Ishikawa (cell line): ENCODE results near the gene EDIL3.

Experiments used
- CEBPB ChIP-seq: IDR thresholded peaks from 2 replicates; pipeline ENCODE4 v1.6.1; 2012
- CREB1 ChIP-seq: IDR thresholded peaks from 2 replicates; pipeline ENCODE4 v1.6.1; 2012; ENCODE audit warnings: low read depth
- EGR1 ChIP-seq: IDR thresholded peaks from 2 replicates; pipeline ENCODE4 v1.6.1; 2012
- EP300 ChIP-seq: IDR thresholded peaks from 2 replicates; pipeline ENCODE4 v1.6.1; 2012; ENCODE audit warnings: borderline replicate concordance
- FOXM1 ChIP-seq: IDR thresholded peaks from 2 replicates; pipeline ENCODE4 v1.6.1; 2012; ENCODE audit warnings: low read depth, borderline replicate concordance
- NFIC ChIP-seq: IDR thresholded peaks from 2 replicates; pipeline ENCODE4 v1.6.1; 2012
- RAD21 ChIP-seq: IDR thresholded peaks from 2 replicates; pipeline ENCODE4 v1.6.1; 2012; ENCODE audit warnings: low read depth
- TAF1 ChIP-seq: IDR thresholded peaks from 2 replicates; pipeline ENCODE4 v1.6.1; 2012; ENCODE audit warnings: low read depth, mild to moderate bottlenecking
- TCF12 ChIP-seq: IDR thresholded peaks from 2 replicates; pipeline ENCODE4 v1.6.1; 2012; ENCODE audit warnings: low read depth
- TEAD4 ChIP-seq: IDR thresholded peaks from 2 replicates; pipeline ENCODE4 v1.6.1; 2012
- YY1 ChIP-seq: IDR thresholded peaks from 2 replicates; pipeline ENCODE4 v1.6.1; 2012; ENCODE audit warnings: low read depth
- ZBTB7A ChIP-seq: IDR thresholded peaks from 2 replicates; pipeline ENCODE4 v1.6.1; 2012; ENCODE audit warnings: low read depth
- TF ChIP-seq, protein P1 (sequence below): IDR thresholded peaks from 2 replicates; pipeline ENCODE4 v1.6.1; 2012; ENCODE audit warnings: low read depth, mild to moderate bottlenecking
- TF ChIP-seq, protein P2 (sequence below): IDR thresholded peaks from 2 replicates; pipeline ENCODE4 v1.6.1; 2012
- TF ChIP-seq, protein P3 (sequence below): IDR thresholded peaks from 2 replicates; pipeline ENCODE4 v1.6.1; 2012

The EDIL3 gene

DNA sequence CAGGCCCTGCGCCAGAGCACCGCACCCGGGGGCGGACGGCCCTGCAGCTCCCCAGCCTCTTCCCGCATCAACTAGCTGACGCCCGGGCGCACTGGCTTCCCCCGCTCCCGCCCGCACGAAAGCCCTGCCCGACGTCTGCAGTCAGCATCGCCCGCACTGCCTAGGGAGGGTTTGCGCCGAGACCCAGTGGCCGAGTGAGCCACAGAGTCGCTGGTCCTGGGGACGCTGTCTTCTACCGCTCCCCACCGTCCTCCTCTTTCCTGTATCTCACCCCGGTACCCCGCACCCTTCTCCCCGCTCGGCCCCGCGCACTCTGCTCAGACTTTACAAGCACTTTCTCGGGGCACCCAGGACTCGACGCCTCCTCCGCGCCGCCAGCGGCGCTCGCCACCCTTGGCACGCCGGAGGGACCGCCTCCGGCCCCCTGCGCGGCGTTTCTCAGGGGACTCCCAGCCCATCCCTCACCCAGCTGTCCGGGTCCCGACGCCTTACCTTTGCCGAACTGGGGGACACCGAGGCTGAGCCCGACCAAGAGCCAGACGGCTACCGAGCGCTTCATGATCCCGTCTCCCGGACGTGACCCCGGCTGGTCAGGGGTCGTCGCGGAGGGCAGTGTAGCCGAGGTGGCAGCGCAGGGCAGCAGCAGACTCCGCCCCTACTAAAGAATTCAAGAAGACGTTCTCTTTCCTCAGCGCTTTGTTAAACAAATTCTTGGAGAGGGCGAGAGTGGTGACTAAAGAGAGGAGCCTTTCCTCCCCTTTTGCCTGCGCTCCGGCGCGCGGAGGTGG, 670 bp downstream of the EDIL3 start:
- TF ChIP-seq EP300 (no peak), RAD21 (no peak), FOXM1 (no peak), CREB1 (no peak), NFIC (no peak), TCF12 (no peak), EGR1 (no peak), YY1 (no peak), CEBPB (no peak), TEAD4 (no peak), TAF1 (no peak), ZBTB7A (no peak)
- TF ChIP-seq, protein P1, sequence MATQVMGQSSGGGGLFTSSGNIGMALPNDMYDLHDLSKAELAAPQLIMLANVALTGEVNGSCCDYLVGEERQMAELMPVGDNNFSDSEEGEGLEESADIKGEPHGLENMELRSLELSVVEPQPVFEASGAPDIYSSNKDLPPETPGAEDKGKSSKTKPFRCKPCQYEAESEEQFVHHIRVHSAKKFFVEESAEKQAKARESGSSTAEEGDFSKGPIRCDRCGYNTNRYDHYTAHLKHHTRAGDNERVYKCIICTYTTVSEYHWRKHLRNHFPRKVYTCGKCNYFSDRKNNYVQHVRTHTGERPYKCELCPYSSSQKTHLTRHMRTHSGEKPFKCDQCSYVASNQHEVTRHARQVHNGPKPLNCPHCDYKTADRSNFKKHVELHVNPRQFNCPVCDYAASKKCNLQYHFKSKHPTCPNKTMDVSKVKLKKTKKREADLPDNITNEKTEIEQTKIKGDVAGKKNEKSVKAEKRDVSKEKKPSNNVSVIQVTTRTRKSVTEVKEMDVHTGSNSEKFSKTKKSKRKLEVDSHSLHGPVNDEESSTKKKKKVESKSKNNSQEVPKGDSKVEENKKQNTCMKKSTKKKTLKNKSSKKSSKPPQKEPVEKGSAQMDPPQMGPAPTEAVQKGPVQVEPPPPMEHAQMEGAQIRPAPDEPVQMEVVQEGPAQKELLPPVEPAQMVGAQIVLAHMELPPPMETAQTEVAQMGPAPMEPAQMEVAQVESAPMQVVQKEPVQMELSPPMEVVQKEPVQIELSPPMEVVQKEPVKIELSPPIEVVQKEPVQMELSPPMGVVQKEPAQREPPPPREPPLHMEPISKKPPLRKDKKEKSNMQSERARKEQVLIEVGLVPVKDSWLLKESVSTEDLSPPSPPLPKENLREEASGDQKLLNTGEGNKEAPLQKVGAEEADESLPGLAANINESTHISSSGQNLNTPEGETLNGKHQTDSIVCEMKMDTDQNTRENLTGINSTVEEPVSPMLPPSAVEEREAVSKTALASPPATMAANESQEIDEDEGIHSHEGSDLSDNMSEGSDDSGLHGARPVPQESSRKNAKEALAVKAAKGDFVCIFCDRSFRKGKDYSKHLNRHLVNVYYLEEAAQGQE = no peak
- TF ChIP-seq, protein P2, sequence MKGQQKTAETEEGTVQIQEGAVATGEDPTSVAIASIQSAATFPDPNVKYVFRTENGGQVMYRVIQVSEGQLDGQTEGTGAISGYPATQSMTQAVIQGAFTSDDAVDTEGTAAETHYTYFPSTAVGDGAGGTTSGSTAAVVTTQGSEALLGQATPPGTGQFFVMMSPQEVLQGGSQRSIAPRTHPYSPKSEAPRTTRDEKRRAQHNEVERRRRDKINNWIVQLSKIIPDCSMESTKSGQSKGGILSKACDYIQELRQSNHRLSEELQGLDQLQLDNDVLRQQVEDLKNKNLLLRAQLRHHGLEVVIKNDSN = no peak
- TF ChIP-seq, protein P3, sequence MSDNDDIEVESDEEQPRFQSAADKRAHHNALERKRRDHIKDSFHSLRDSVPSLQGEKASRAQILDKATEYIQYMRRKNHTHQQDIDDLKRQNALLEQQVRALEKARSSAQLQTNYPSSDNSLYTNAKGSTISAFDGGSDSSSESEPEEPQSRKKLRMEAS = no peak

DNA sequence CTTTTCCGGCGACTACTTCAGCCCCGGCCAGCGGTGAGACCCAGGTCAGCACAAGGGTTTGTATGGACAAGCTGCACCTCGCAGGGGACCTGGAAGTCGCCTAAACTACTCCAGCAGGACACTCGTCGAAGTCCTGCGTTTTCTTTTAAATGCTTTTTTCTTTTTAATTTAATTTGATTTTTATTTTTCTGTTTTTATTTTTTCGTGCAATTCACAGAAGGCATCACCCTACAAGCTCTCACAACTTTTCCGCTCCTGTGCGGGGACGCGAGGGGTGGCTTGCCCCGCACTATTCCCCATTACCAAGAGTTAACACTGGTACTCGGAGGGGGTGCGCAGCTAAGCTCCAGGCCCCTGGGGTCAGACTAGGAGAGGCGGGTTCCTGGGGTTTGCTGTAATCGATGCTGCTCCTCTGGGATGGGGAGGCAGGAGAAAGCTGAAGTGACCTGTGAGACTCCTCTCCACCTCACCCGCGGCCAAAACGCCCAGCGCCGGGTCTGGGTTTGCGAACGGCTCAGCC, 1.3 kb downstream of the EDIL3 start:
- TF ChIP-seq RAD21 (no peak), EP300 (no peak), NFIC (no peak), YY1 (no peak)
- TF ChIP-seq, protein P3 = no peak

DNA sequence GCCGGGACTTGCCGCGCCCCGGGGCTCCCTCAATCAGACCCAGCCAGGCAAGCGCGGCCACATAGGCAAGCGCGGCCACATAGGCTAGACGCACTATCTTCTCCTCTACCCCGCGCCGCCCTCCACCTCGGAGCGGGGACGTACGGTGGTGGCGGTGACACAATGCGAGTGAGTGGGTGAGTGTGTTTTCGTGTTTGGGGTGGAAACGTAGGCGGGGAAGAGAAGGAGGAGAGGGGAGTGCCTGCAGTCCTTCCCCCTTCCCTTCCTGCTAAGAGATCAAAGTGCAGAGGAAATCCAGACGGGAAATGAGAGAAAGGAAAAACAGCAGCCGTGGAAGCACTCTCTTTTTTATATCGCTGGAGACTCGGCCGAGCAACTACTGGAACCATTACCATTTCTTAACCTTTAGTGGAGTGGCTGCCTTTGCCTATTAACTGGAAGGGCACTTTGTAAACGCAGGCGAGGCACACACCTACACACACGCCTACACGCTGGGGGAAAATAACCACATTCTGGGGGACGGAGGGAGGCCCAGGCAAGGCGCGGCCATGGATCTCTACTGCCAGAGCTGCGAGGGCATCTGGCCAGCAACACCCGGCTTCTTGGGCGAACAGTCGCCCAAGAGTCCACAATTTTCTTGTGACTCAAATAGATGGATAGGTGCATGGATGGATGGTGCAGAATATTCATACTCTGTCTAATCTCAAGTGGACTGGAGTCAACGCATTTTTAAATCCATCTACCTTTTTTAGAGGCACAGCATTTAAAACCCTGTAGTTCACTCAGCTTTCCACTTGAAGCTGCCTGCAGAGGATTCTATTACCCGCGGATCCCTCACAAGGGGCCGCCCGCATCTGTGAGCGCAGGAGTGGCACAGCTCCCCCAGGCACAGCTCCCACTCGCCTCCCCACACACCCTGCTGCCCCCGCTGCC, 2.1 kb downstream of the EDIL3 start:
- TF ChIP-seq TCF12 (no peak), FOXM1 (no peak), CREB1 (no peak), CEBPB (no peak), RAD21 (no peak), TEAD4 (no peak), NFIC (no peak), YY1 (no peak), EGR1 (no peak), EP300 (no peak), TAF1 (no peak), ZBTB7A (no peak)
- TF ChIP-seq, protein P1 = no peak
- TF ChIP-seq, protein P2 = no peak
- TF ChIP-seq, protein P3 = no peak

DNA sequence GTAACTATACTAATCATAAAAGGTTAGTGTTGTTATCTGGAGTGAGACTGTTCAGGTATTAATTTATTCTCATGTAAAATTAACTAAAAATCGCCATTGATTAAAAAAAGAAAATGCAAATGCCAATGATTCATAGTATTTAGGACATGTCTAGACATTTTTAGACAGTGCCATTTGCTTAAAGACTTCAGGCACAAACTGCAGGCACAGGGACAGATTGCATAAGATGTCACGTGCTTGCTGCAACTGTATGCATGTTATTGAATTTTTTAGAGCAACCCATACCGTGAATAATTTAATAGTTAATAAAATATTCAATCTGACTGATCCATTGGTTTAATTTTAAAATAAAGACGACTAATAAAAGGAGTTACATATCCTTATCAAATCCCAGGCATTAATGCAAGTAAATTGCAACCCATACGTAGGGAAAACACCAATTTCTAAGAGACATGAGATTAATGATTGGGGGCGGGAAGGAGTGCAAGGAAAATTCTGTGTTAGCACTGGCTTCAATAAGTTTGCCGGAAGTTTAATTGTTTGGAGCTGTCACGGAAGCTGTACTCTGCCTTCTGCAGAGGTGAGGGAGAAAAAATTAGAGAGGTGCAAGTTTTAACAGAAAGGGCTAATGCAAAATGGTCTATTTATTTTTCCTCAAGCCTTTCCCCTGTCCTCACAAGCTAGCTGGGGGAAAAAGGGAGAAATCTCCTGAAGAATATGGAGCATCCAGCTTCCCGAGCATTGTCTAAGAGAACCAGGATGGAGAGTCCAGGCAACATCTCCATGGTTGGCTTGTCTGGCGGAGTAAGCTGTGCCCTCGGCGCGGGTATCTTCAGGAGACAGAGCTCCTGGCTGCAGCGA, 2.9 kb downstream of the EDIL3 start:
- TF ChIP-seq, protein P3 = no peak
- TF ChIP-seq, protein P1 = no peak
- TF ChIP-seq TEAD4 = no peak
- no peak for TF ChIP-seq ZBTB7A
- TF ChIP-seq FOXM1 = no peak
- no peak for TF ChIP-seq TCF12
- TF ChIP-seq CREB1 = no peak
- TF ChIP-seq YY1 = no peak
- TF ChIP-seq EGR1 = no peak
- no peak for TF ChIP-seq EP300
- no peak for TF ChIP-seq CEBPB
- TF ChIP-seq, protein P2 = no peak
- no peak for TF ChIP-seq TAF1
- TF ChIP-seq NFIC = no peak
- no peak for TF ChIP-seq RAD21
